Transverse colon (tissue), 4 donors: Measurements from ENCODE around the gene LAMA5. TPM values are rescaled to one million over a fixed set of nuclear protein-coding genes. Genes with fewer than 3 reads are reported as not detected.

ENCODE experiments used
- DNase-seq: peaks from one replicate; pipeline ENCODE4 v3.0.0-alpha.2; 2019
- H3K27ac ChIP-seq, 4 donors: fragments of 200-600 bp; sonication (generic); 2 replicates each; pipeline ENCODE4 v1.5.1; 2016 to 2018; ENCODE audit warnings: inconsistent platforms in 4 of 4
- H3K27me3 ChIP-seq: fragments of 200-600 bp; sonication (generic); 2 replicates; pipeline ENCODE4 v1.5.1; 2017; ENCODE audit warnings: inconsistent platforms
- H3K36me3 ChIP-seq, 4 donors: fragments of 200-600 bp; sonication (generic); 2 replicates each; pipeline ENCODE4 v1.5.1; 2017 to 2019; ENCODE audit warnings: inconsistent platforms in 4 of 4
- H3K4me1 ChIP-seq, 4 donors: fragments of 200-600 bp; sonication (generic); 2 replicates each; pipeline ENCODE4 v1.5.1; 2017 to 2020; ENCODE audit warnings: inconsistent platforms in 4 of 4
- H3K4me3 ChIP-seq, 4 donors: fragments of 200-600 bp; sonication (generic); 1 replicate in 1 of 4; 2 replicates in 3 of 4; pipeline versions ENCODE4 v1.5.1 to v1.6.1; 2017 to 2019; ENCODE audit warnings: inconsistent platforms in 4 of 4
- H3K9me3 ChIP-seq, 2 donors: fragments of 200-600 bp; sonication (generic); 2 replicates each; pipeline ENCODE4 v1.5.1; 2017 to 2019; ENCODE audit warnings: inconsistent platforms in 2 of 2
- CTCF ChIP-seq, 5 experiments: fragments of 200-600 bp in 3 of 5; fragments of 450-650 bp in 2 of 5; sonication (generic) in 3 of 5; IDR thresholded peaks; 1 replicate in 2 of 5; 2 replicates in 3 of 5; pipeline ENCODE4 v1.5.1; 2016 to 2017; ENCODE audit warnings: antibody characterized with exemption in 5 of 5, inconsistent platforms in 3 of 5, mild to moderate bottlenecking in 2 of 5, moderate library complexity in 1 of 5
- EP300 ChIP-seq: sonication (generic); formaldehyde crosslinking; IDR thresholded peaks from one replicate; pipeline ENCODE4 v1.6.1; 2017; ENCODE audit warnings: antibody characterized with exemption, low read depth
- POLR2A ChIP-seq: fragments of 450-650 bp; IDR thresholded peaks from one replicate; pipeline ENCODE4 v1.6.1; 2016; ENCODE audit warnings: antibody characterized with exemption, mild to moderate bottlenecking, moderate library complexity
- POLR2AphosphoS5 ChIP-seq, 3 donors: sonication (generic); formaldehyde crosslinking; IDR thresholded peaks; one replicate each; pipeline ENCODE4 v1.6.1; 2016; ENCODE audit warnings: antibody characterized with exemption in 3 of 3
- WGBS, 2 donors: methylation state at CpG; one replicate each; pipeline ENCODE4 v1.1.5; 2018; ENCODE audit warnings: low coverage in 1 of 2; 5-methylcytosine and 5-hydroxymethylcytosine counted together
- in situ Hi-C, 4 donors: fragments of 200-750 bp; cut with MboI; loops; one replicate each; pipeline versions ENCODE4 v1.15.0 to v1.15.1; 2017; ENCODE audit warnings: low sequenced_read_pairs in 3 of 4, low pct_ligation_motif_present in 1 of 4, low pct_unique_long_range_greater_than_20kb in 1 of 4
- intact Hi-C: fragments of 100-400 bp; cut with DNase I; formaldehyde crosslinking; loops from one replicate; pipeline ENCODE4 v1.15.1; 2023; ENCODE audit warnings: low total_unique reads
- total RNA-seq, 4 donors: library from RNA; depleted of rRNA; stranded (reverse); fragments of >200 nt; gene quantifications; one replicate each; pipeline ENCODE4 v1.1.0, GENCODE V29; 2016

Gene LAMA5
- total RNA-seq, 4 donors from 2014 or later: 33.2 to 269 (median 91.3) TPM

- no peak for TF ChIP-seq POLR2AphosphoS5 (IDR thresholded peaks at IDR 0.05)
- TF ChIP-seq POLR2A: no peak
- TF ChIP-seq CTCF (IDR thresholded peaks at IDR 0.05): no peak
- no peak for TF ChIP-seq EP300
- H3K4me1 ChIP-seq: peaks cover 24 to 43% (median 30%) of the 10 kb centered on the region in 4 donors
- H3K27me3 ChIP-seq: no peaks in the 10 kb centered on the region
- H3K4me3 ChIP-seq: no peak overlapping the region
- peak overlapping the region; percentile 29 to 87 (median 66) for H3K27ac ChIP-seq
- no peak for DNase-seq
- 84 to 87% methylated on average over 22 to 58 of the region's 60 CpGs for WGBS, 2 donors
- no peaks in the 10 kb centered on the region for H3K9me3 ChIP-seq
- intact Hi-C loops: loop anchor here (2.0 kb wide), 1 partner anchor 23 kb away; no protein-coding TSS in a partner anchor
- H3K36me3 ChIP-seq: no peaks in the 10 kb centered on the region
- in situ Hi-C loops: no loop called here
These were observed 15.4 kb downstream of the LAMA5 start for GRCh38 chr20:62351469-62352401.

DNA sequence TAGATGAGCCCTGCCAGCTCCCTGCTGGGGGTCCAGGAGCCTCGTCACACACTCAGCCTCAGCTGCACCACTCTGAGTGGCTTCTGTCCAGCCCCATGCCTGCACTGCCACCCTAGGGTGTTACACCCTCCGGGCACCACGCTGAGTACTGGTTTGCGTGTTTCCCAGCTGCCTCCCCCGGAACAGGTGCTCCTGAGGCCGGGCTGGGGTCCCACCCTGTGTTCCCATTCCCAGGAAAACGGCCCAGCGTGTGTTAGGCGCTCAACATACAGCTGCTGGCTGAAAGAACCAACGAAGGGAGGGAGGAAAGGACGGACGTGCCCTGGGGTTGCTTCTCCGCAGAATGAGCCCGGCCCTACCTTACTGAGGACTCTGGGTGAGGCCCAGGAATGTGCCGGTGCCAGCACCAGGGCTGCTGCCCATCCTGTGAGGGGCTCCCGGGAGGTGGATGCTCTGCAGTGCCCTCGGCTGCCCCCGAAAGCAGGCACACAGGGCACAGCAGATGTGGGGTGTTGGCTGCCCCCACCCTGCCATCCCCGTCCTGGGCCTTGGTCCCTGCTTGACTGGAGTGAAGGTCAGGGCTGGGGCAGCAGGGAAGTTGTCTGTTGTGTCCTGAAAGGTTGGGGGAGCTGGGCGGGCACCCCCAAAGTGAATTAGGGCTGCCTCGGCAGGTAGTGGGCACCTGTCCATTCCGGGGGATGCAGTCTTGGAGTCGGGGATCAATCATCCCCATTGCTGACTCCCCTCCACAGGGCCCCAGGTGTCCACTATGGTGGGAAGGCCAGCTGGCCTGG is 16.3 kb downstream of the LAMA5 start:
- no peaks in the 10 kb centered on the region for H3K36me3 ChIP-seq
- no peaks in the 10 kb centered on the region for H3K27me3 ChIP-seq
- peak overlapping the region in 2 of 4 donors; percentile 33 to 63 for H3K27ac ChIP-seq
- H3K9me3 ChIP-seq: no peaks in the 10 kb centered on the region
- no peak overlapping the region for H3K4me3 ChIP-seq
- TF ChIP-seq CTCF (IDR thresholded peaks at IDR 0.05) (no peak), POLR2AphosphoS5 (IDR thresholded peaks at IDR 0.05) (no peak), POLR2A (no peak), EP300 (no peak)
- intact Hi-C loops (no loop called here), in situ Hi-C loops (no loop called here)
- DNase-seq: no peak
- 83% methylated on average over 23 of the region's 23 CpGs; no CpG with 5 or more reads in 1 of the 2 donors for WGBS, 2 donors
- H3K4me1 ChIP-seq: peaks cover 16 to 33% (median 22%) of the 10 kb centered on the region in 4 donors

DNA sequence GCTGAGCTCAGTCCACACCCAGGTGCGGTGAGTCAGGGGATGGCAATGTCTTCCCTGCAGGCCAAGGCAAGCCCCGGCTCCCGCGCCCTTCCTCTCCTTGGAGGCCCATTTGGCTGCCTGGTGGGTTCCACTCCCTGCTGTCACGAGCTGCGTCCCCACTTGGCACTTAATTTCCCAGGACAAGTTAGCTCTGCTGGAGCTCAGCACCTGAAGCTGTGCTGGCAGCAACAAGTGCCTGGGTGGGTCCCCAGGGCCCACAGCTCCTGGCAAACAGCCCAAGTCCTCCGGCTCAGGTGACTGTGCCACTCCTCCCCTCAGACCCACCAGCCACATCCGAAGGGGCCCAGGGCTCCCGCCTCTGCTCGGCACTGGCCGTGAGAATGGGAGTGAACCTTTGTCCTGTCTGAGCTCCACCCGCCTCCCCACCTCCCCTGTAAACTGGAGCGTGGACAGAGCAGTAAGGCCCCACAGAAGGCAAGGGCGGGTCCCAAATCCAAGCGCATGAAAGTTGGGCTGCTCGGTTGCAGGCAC is 16.9 kb downstream of the LAMA5 start:
- peaks cover 9 to 27% (median 15%) of the 10 kb centered on the region in 4 donors for H3K4me1 ChIP-seq
- intact Hi-C loops (no loop called here), in situ Hi-C loops (no loop called here)
- H3K36me3 ChIP-seq: no peaks in the 10 kb centered on the region
- no peaks in the 10 kb centered on the region for H3K27me3 ChIP-seq
- 54 to 71% methylated on average over 3 to 13 of the region's 16 CpGs for WGBS, 2 donors
- DNase-seq: peak; percentile 68
- no peaks in the 10 kb centered on the region for H3K9me3 ChIP-seq
- H3K27ac ChIP-seq: peak overlapping the region in 2 of 4 donors; percentile 33 to 63
- TF ChIP-seq EP300: no peak
- TF ChIP-seq CTCF (IDR thresholded peaks at IDR 0.05): no peak
- TF ChIP-seq POLR2A: no peak
- no peak for TF ChIP-seq POLR2AphosphoS5 (IDR thresholded peaks at IDR 0.05)
- H3K4me3 ChIP-seq: no peak overlapping the region
